ENCODE data around the gene HIRA.
A peak's percentile ranks its signal among the peaks of the same experiment; 100 is the strongest.

The HIRA gene

DNA sequence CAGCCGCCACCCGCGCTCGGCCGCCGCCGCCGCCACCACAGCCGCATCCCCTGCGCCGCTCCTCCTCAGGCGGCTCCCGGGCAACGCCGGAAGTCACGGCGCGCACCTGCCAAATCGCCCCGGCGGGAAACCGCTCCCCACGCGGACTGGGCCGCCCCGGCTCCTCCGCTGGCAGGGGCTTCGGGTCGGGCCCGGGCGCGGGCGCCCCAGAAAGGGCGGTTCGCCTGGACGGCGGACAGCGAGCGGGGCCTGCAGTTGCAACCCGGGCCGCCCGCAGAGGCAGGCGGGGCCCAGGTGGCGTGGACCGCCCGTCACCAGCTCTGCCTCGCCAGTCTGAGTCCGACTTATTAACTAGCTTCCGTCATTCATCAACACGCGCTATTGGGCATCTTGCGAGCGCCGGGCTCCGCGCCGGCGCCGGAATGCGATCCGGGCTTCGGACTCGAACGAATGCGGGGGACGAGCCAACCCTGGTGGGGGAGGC lies at the start of gene HIRA:
Gene HIRA (minus strand): TSS at position 85 of the 484 bp plus-strand sequence. CDS start 257 bp downstream, outside the sequence.
- peak; percentile 92 to 94 for DNase-seq

DNA sequence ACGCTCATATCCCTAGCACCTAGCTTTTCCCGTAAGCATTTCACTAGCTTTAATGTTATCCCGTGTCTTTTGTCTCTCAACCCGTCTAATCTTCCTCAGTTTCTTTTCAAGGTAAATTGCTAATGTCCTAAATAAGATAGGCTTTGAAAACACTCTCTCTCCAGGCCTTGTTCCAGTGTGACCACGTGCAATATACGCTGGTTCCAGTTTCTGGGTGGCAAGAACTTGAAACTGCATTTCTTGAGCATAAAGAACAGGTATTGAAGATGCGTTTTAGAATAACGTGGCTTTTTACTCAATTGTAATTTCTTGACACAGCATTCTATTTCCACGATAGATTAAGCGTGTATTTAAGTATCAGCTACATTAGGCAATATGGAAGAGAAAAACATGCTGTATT lies 49.3 kb upstream of the HIRA start:
- no peak for DNase-seq

DNA sequence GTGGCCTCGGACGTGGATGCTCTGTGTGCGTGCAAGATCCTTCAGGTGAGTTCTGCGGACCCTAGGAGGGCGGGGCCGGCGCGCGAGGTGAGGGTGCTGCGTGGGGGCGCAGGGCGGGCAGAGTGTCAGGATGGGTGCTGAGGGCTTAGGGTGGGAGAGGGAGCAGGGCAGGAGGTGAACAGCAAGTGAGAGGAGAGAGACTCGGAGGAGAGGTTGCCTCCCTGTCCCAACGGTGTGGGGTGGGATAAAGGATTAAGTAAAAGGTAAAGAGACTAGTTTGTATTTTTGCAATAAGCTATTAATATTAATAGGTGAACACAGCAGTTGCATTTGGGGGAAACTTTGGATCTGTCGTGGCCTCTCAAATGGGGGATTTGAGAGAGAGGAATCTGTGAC lies 48.6 kb upstream of the HIRA start:
- DNase-seq, result no peak

- peak; percentile 94 to 95 for DNase-seq
These were observed 48.0 kb upstream of the HIRA start, which contains the start of gene CDC45 for GRCh38 chr22:19479355-19480172. TSS of gene CDC45 (plus strand) at chr22:19479920. CDS start at chr22:19479969, 49 bp downstream.

- DNase-seq, result peak; percentile 83 to 87
These were observed 47.4 kb upstream of the HIRA start, which contains the start of gene UFD1 for GRCh38 chr22:19478901-19479354. TSS of gene UFD1 (minus strand) at chr22:19479193. CDS start at chr22:19479085, 108 bp downstream.

GRCh38 chr22:19478045-19478900 lies 46.7 kb upstream of the HIRA start:
- DNase-seq, result peak; percentile 38 to 44

- DNase-seq, result no peak
These were observed 46.0 kb upstream of the HIRA start for GRCh38 chr22:19477321-19478044.

- peak in 1 of 2 experiments; percentile 3 for DNase-seq
These were observed 44.5 kb upstream of the HIRA start for GRCh38 chr22:19476023-19476422.

- DNase-seq, result peak in 1 of 2 experiments; percentile 14
These were observed 42.0 kb upstream of the HIRA start for GRCh38 chr22:19473578-19473977.

DNA sequence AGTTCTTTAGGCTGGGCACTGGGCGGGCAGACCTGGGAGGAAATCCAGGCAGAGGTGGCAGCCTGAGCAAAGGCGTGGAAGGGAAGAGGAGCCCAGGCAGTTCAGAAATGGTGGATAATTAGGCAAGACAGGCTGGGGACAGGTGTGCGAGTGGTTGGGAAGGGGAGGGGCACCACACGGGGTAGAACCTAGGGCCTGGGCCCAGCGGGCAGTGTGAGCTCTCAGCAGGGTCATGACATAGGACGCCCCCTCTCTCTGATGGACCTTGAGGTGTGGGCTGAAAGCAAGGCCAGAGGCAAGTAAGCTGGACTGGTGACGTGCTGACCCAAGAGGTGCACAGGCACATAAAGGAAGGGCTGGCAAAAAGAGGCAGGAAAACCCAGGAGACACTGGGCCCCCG lies 40.7 kb upstream of the HIRA start:
- DNase-seq, result peak in 1 of 2 experiments; percentile 5

- peak in 1 of 2 experiments; percentile 12 for DNase-seq
These were observed 40.0 kb upstream of the HIRA start for GRCh38 chr22:19471572-19471971.

DNA sequence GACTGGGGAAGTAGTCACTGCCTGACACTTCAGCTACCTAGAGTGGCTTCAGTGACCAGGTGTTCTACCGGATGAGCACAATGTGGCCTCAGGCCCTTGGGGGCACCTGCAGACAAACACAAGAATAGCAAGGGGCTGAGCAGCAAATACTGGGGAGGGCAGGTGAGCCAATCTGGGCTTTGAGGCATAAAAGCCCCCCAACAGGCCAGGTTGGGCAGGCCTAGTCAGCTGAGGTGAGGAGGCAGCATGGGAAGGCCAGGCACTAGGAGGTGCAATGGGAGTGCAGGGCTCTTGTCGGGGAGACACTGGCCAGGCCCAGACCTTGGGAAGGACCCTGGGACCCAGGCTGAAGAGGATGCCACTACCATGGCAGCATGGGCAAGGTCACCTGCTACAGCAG lies 38.5 kb upstream of the HIRA start:
- peak in 1 of 2 experiments; percentile 10 for DNase-seq

DNA sequence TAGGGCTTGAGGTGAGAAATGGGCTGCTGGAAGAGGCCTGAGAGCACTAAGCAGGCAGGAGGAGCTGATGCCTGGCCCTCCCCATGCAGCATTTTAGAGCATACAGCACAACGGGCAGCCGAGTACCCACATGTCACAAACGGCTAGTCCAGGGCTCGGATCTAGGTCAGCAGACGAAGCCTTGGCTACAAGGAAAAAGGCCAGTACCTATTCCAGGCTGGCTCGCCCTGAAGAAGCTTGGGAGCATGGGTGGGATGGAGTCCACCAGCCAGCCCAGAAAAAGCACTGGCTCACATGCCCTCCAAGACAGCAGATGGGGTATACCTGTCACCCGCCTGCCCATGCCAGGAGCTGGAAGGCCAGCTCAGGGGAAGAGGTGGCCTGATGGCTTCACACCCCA lies 37.9 kb upstream of the HIRA start:
- DNase-seq, result peak in 1 of 2 experiments; percentile 6

- peak in 1 of 2 experiments; percentile 5 for DNase-seq
These were observed 36.4 kb upstream of the HIRA start for GRCh38 chr22:19467912-19468311.

DNA sequence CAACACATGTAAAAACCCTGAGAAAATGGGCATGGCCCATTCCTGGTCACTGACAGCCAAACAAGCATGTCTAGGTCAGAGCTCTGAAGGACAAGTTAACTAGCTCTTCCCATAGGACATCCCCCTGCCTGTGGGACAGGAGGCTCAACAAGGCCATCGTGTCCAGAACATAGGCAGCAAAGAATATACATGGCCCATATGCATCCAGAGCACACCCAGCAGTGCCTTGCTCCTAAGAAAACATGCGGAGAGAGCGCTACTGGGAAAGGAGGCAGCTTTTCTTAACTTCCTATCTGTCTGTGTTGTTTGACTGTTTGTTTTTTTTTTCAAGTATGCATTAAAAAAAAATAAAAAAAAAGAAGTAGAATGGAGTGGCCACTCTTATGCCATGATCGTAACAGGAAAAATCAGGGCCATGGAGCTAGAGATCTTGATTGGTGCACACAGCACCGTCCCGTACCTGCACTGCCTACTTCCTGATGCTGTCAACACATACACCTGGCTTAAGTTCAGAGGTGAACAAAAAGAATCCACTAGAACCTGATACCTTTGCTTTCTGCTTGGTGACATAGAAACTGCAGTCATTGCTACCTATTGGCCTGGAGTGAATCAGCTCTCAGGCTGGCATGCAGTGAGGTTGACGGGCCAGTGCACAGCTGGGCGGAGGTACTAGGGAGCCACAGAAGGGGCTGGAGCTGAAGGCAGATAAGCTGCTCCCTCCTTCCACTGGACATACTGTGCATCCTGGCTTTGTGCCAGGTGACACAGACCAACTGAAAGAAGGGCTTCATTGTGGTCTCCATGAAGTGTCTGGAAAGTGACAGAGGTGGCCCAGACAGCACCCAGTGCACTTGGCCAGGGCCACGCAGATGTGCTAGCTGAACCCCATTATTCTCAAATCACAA lies 35.6 kb upstream of the HIRA start:
- peak in 1 of 2 experiments; percentile 13 for DNase-seq

DNA sequence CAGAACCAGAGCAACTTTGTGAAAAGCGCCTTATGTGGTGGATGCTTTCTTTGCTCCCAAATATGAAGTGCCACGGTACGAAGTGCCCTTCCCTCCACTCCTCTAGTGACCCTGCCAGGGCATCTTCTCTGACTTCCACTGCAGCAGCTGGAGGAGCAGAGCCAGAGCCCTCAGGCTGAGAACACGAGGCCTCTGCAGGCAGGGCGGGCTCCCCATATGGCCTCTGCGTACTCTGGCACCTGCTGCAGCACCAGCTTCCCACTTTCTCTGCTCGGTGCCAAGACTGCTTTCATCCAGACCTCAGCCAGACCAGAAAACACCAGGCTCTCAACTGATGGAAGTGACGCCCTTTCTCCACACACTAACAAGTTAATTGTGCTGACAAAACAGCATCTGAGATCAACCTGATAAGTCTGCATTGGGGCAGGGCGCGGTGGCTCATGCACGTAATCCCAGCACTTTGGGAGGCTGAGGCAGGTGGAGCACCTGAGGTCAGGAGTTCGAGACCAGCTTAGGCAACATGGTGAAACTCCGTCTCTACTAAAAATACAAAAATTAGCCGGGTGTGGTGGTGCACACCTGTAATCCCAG lies 34.7 kb upstream of the HIRA start:
- DNase-seq, result no peak

- no peak for DNase-seq
These were observed 33.4 kb upstream of the HIRA start for GRCh38 chr22:19464975-19465374.

DNA sequence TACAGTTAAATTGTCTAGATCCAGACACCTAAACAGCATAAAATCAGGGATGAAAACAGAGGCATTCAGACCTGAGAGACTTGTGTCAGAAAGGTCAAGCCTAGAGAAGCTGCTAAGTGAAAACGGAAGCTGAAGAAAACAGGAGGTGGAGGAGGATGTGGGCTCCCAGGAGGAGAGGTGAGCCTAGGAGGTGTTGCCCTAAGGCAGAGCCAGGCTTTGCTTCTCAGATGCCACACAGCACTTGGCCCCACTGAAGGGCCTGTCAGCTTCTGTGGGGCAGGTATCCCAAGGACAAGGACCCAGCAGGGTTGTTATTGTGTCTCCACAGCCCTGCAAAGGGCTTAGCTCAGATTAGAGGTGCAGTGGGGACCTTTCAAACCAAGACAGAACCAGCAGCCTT lies 33.0 kb upstream of the HIRA start:
- no peak for DNase-seq

- DNase-seq, result no peak
These were observed 32.2 kb upstream of the HIRA start for GRCh38 chr22:19463491-19464469.

GRCh38 chr22:19463008-19463407 lies 31.5 kb upstream of the HIRA start:
- DNase-seq, result no peak

All from activated T-cell treated with anti-CD3 and anti-CD28 coated beads, Interleukin-2, amount 50 U/mL, for 48 hours (primary cell).